Adrenal gland (tissue), 12 donors: ENCODE measurements around the gene PPP2R2C. TPM values are rescaled to one million over a fixed set of nuclear protein-coding genes. Genes with fewer than 3 reads are reported as not detected.

ENCODE experiments used
- DNase-seq, 7 donors: peaks; one replicate each; pipeline ENCODE4 v3.0.0-alpha.2; 2019 to 2020
- H3K27ac ChIP-seq, 5 donors: fragments of 200-600 bp; sonication (generic) in 4 of 5; 1 replicate in 3 of 5; 2 replicates in 2 of 5; pipeline versions ENCODE4 v1.5.1 to v1.8.0; 2016 to 2020; ENCODE audit warnings: mild to moderate bottlenecking in 1 of 5
- H3K27me3 ChIP-seq: fragments of 200-600 bp; 2 replicates; pipeline ENCODE4 v1.8.0; 2021
- H3K36me3 ChIP-seq, 2 donors: fragments of 200-600 bp; replicated peaks in 1 of 2; 1 replicate in 1 of 2; 2 replicates in 1 of 2; pipeline versions ENCODE4 v1.5.1 to v1.8.0; 2018 to 2022
- H3K4me1 ChIP-seq, 2 donors: fragments of 200-600 bp; replicated peaks in 1 of 2; 1 replicate in 1 of 2; 2 replicates in 1 of 2; pipeline versions ENCODE4 v1.5.1 to v1.8.0; 2018 to 2021
- H3K4me3 ChIP-seq, 4 donors: fragments of 200-600 bp; sonication (generic) in 3 of 4; one replicate each; pipeline ENCODE4 v1.5.1; 2016 to 2018
- H3K9me3 ChIP-seq, 3 donors: fragments of 200-600 bp; sonication (generic) in 1 of 3; replicated peaks in 1 of 3; 1 replicate in 2 of 3; 2 replicates in 1 of 3; pipeline versions ENCODE4 v1.5.1 to v1.8.0; 2016 to 2021
- CTCF ChIP-seq, 6 experiments: fragments of 450-650 bp in 4 of 6; fragments of 200-600 bp in 2 of 6; sonication (generic) in 1 of 6; IDR thresholded peaks; 1 replicate in 5 of 6; 2 replicates in 1 of 6; pipeline versions ENCODE4 v1.5.1 to v1.8.0; 2016 to 2021; ENCODE audit warnings: antibody characterized with exemption in 6 of 6, mild to moderate bottlenecking in 2 of 6, moderate library complexity in 1 of 6
- POLR2A ChIP-seq, 2 donors: fragments of 450-650 bp; IDR thresholded peaks; one replicate each; pipeline ENCODE4 v1.6.1; 2017; ENCODE audit warnings: antibody characterized with exemption in 2 of 2, mild to moderate bottlenecking in 2 of 2, moderate library complexity in 1 of 2
- WGBS, 4 donors: extraction: QIAGEN DNeasy Blood & Tissue Kit in 2 of 4; methylation state at CpG; one replicate each; pipeline versions ENCODE4 v1.1.5 to v1.1.7; 2013 to 2017; 5-methylcytosine and 5-hydroxymethylcytosine counted together
- intact Hi-C, 2 donors: fragments of 100-400 bp; cut with DNase I; formaldehyde crosslinking; loops; one replicate each; pipeline versions ENCODE4 v1.14.1 to v1.15.0; 2022 to 2023
- polyA plus RNA-seq, 3 donors: library from polyadenylated mRNA; stranded (reverse); fragments of 200-250 nt in 2 of 3; fragments of 350-450 nt in 1 of 3; fragmentation: Illumina TruSeq in 1 of 3; extraction: RNeasy Lipid Tissue Mini Kit (QIAGEN cat#74804) in 1 of 3; gene quantifications; one replicate each; pipeline ENCODE4 v1.2.3, GENCODE V29; 2013 to 2014
- total RNA-seq, 9 donors: library from RNA; depleted of rRNA in 4 of 9; stranded (reverse); fragments of >200 nt in 4 of 9; fragments of 120-200 nt in 1 of 9; fragmentation: NEBNext Ultra II Directional in 1 of 9; extraction: Animal tissue kit (Norgen Biotek cat#: 25700) in 1 of 9; gene quantifications; one replicate each; pipeline versions ENCODE4 v1.1.0 to v1.2.4, GENCODE V29; 2013 to 2023
- donor health status: healthy with polysubstance abuse.
- donor health status: Bipolar disorder and iron deficiency.
- donor health status: DM: yes; HTN: yes; CAD: no.
- donor health status: DM: no; HTN: no; CAD: no.
- donor health status: DM: no; HTN: no; CAD: no.
- donor health status: DM: yes; HTN: yes; CAD: no.

Gene PPP2R2C
- total and polyA plus RNA-seq, 12 donors = 0.17 to 7.2 (median 2.0) TPM; not detected in 3

GRCh38 chr4:6356076-6356560 is 116.3 kb downstream of the PPP2R2C start:
- Histone ChIP-seq H3K36me3 (no peaks in the 10 kb centered on the region), H3K4me1 (no peaks in the 10 kb centered on the region), H3K27ac (no peak overlapping the region), H3K9me3 (no peaks in the 10 kb centered on the region), H3K27me3 (peaks cover 5% of the 10 kb centered on the region), H3K4me3 (no peak overlapping the region)
- DNase-seq = no peak
- intact Hi-C loops = no loop called here
- TF ChIP-seq POLR2A (IDR thresholded peaks at IDR 0.05) (no peak), CTCF (IDR thresholded peaks at IDR 0.05) (no peak)
- 86 to 94% (median 90%) methylated on average over 8 to 11 of the region's 11 CpGs for WGBS, 4 donors

GRCh38 chr4:6355052-6355451 is 117.4 kb downstream of the PPP2R2C start:
- no peak for DNase-seq
- no peak overlapping the region for H3K4me3 ChIP-seq

GRCh38 chr4:6354626-6355025 is 117.8 kb downstream of the PPP2R2C start:
- Histone ChIP-seq H3K36me3 (no peaks in the 10 kb centered on the region), H3K27me3 (peaks cover 5% of the 10 kb centered on the region), H3K9me3 (no peaks in the 10 kb centered on the region), H3K4me3 (no peak overlapping the region), H3K4me1 (no peaks in the 10 kb centered on the region), H3K27ac (no peak overlapping the region)
- TF ChIP-seq POLR2A (IDR thresholded peaks at IDR 0.05) (no peak), CTCF (IDR thresholded peaks at IDR 0.05) (no peak)
- 52 to 63% (median 60%) methylated on average over 4 to 8 of the region's 8 CpGs for WGBS, 4 donors
- intact Hi-C loops = no loop called here
- DNase-seq = no peak

More at GRCh38 chr4:6355052-6355451, 117.4 kb downstream of the PPP2R2C start:
- WGBS, 4 donors = 29 to 62% (median 53%) methylated on average over 2 to 3 of the region's 3 CpGs
- H3K9me3 ChIP-seq = no peaks in the 10 kb centered on the region
- no peak for TF ChIP-seq CTCF (IDR thresholded peaks at IDR 0.05)
- TF ChIP-seq POLR2A (IDR thresholded peaks at IDR 0.05) = no peak
- no peaks in the 10 kb centered on the region for H3K36me3 ChIP-seq
- intact Hi-C loops = no loop called here
- H3K4me1 ChIP-seq = no peaks in the 10 kb centered on the region
- H3K27me3 ChIP-seq = peaks cover 5% of the 10 kb centered on the region
- no peak overlapping the region for H3K27ac ChIP-seq

- no peak overlapping the region for H3K4me3 ChIP-seq
- no peak overlapping the region for H3K27ac ChIP-seq
- no peaks in the 10 kb centered on the region for H3K36me3 ChIP-seq
- 61 to 71% (median 63%) methylated on average over 12 to 15 of the region's 15 CpGs for WGBS, 4 donors
- no peak for TF ChIP-seq CTCF (IDR thresholded peaks at IDR 0.05)
- no peak for TF ChIP-seq POLR2A (IDR thresholded peaks at IDR 0.05)
- intact Hi-C loops = no loop called here
- H3K27me3 ChIP-seq = peaks cover 8% of the 10 kb centered on the region
- DNase-seq = no peak
- H3K9me3 ChIP-seq = no peaks in the 10 kb centered on the region
- no peaks in the 10 kb centered on the region for H3K4me1 ChIP-seq
Measured at GRCh38 chr4:6354119-6354518, 118.3 kb downstream of the PPP2R2C start.
